Stimulated activated CD4-positive, alpha-beta T cell treated with anti-CD3 and anti-CD28 coated beads, Interleukin-2, amount 100 ng/mL, for 4 hours (primary cell): ENCODE measurements around the gene LPP.

Experiments used
- DNase-seq: peaks from one replicate; pipeline ENCODE4 v3.0.0-alpha.2; 2020; ENCODE audit warnings: low read depth

LPP gene

GRCh38 chr3:188331166-188331565 is 177.2 kb downstream of the LPP start:
- DNase-seq = no peak

- DNase-seq = no peak
Measured at GRCh38 chr3:188332085-188332484, 178.1 kb downstream of the LPP start.

GRCh38 chr3:188335656-188336055 is 181.7 kb downstream of the LPP start:
- DNase-seq = no peak

GRCh38 chr3:188336178-188336577 is 182.2 kb downstream of the LPP start:
- DNase-seq = no peak

GRCh38 chr3:188337232-188337631 is 183.3 kb downstream of the LPP start:
- no peak for DNase-seq

- no peak for DNase-seq
Measured at GRCh38 chr3:188338086-188338485, 184.1 kb downstream of the LPP start.

GRCh38 chr3:188339410-188340295 is 185.7 kb downstream of the LPP start:
- DNase-seq = no peak

GRCh38 chr3:188341501-188341900 is 187.5 kb downstream of the LPP start:
- DNase-seq = no peak

- DNase-seq = no peak
Measured at GRCh38 chr3:188342991-188343732, 189.2 kb downstream of the LPP start.

- no peak for DNase-seq
Measured at GRCh38 chr3:188343894-188344293, 189.9 kb downstream of the LPP start.

- no peak for DNase-seq
Measured at GRCh38 chr3:188345223-188345622, 191.3 kb downstream of the LPP start.

- DNase-seq = no peak
Measured at GRCh38 chr3:188348435-188349244, 194.7 kb downstream of the LPP start.

- no peak for DNase-seq
Measured at GRCh38 chr3:188349351-188349901, 195.5 kb downstream of the LPP start.

- no peak for DNase-seq
Measured at GRCh38 chr3:188349933-188350332, 196.0 kb downstream of the LPP start.

GRCh38 chr3:188350961-188351360 is 197.0 kb downstream of the LPP start:
- DNase-seq = no peak

GRCh38 chr3:188351648-188352047 is 197.7 kb downstream of the LPP start:
- no peak for DNase-seq

GRCh38 chr3:188352196-188352927 is 198.4 kb downstream of the LPP start:
- DNase-seq = no peak

GRCh38 chr3:188353426-188353825 is 199.5 kb downstream of the LPP start:
- DNase-seq = no peak

- no peak for DNase-seq
Measured at GRCh38 chr3:188358787-188359493, 205.0 kb downstream of the LPP start.

GRCh38 chr3:188360364-188360881 is 206.5 kb downstream of the LPP start:
- DNase-seq = no peak

- DNase-seq = peak; percentile 21
Measured at GRCh38 chr3:188361888-188362287, 207.9 kb downstream of the LPP start.
